GM12878 (cell line): ENCODE data around the gene ZNF668. TPM values are rescaled to one million over a fixed set of nuclear protein-coding genes. Genes with fewer than 3 reads are reported as not detected.

ENCODE experiments used
- ATAC-seq: fragments of 200-7000 bp; cut with Tn5 transposase; 3 replicates; pipeline ENCODE4 v1.9.1; 2020; ENCODE audit warnings: mild to moderate bottlenecking, moderate library complexity
- BruUV-seq: library from RNA; stranded (reverse); fragments of 400-500 nt; replicated peaks from 2 replicates; lab custom pipeline; 2021; lab: Mats Ljungman, UMichigan
- CTCF ChIA-PET: fragments of 300-600 bp; sonication (Branson Sonifier 250); formaldehyde crosslinking; extraction: SDS; loops from one replicate; lab custom pipeline; 2021; ENCODE audit warnings: inconsistent platforms; lab: Yijun Ruan, JAX
- POLR2A ChIA-PET: fragments of 350-600 bp; formaldehyde crosslinking; extraction: SDS; loops from one replicate; lab custom pipeline; 2021; ENCODE audit warnings: inconsistent platforms; lab: Charles Lee
- RAD21 ChIA-PET: fragments of 300-600 bp; sonication (Branson Sonifier 250); formaldehyde crosslinking; loops from one replicate; lab custom pipeline; 2023; ENCODE audit warnings: antibody characterized with exemption; ENCODE audit not compliant: unreplicated experiment; lab: Charles Lee
- SMC1A ChIA-PET: fragments of 300-600 bp; sonication (Branson Sonifier 250); formaldehyde crosslinking; loops from one replicate; lab custom pipeline; 2023; ENCODE audit not compliant: unreplicated experiment, uncharacterized antibody; lab: Charles Lee
- DNase-seq: peaks from one replicate; pipeline ENCODE4 v3.0.0-alpha.2; 2011; ENCODE audit warnings: low read depth, low spot score
- FAIRE-seq: peaks from 3 replicates; lab custom pipeline; 2011; peaks lifted over from hg19 to GRCh38; lab: Jason Lieb, UNC
- H2AFZ ChIP-seq: 2 replicates; pipeline ENCODE4 v1.6.0; 2011; ENCODE audit warnings: low read depth, low read length, control low read depth; ENCODE audit not compliant: control insufficient read depth
- H3K27ac ChIP-seq: 2 replicates; pipeline ENCODE4 v1.5.1; 2011; ENCODE audit warnings: control low read depth; ENCODE audit not compliant: control insufficient read depth, insufficient read depth
- H3K27me3 ChIP-seq, 2 experiments: replicated peaks in 1 of 2; 2 replicates each; pipeline versions ENCODE4 v1.6.0 to v1.6.1; 2011; ENCODE audit warnings: low read length in 1 of 2; ENCODE audit not compliant: control insufficient read depth in 2 of 2, insufficient read depth in 2 of 2
- H3K36me3 ChIP-seq, 2 experiments: 2 replicates each; pipeline ENCODE4 v1.5.1; 2011; ENCODE audit warnings: low read length in 1 of 2; ENCODE audit not compliant: control insufficient read depth in 2 of 2, insufficient read depth in 2 of 2
- H3K4me1 ChIP-seq: 2 replicates; pipeline ENCODE4 v1.6.1; 2011; ENCODE audit warnings: mild to moderate bottlenecking, low read length, moderate library complexity, mixed read lengths; ENCODE audit not compliant: control insufficient read depth, insufficient read depth
- H3K4me2 ChIP-seq: 2 replicates; pipeline ENCODE4 v1.6.0; 2011; ENCODE audit warnings: control low read depth; ENCODE audit not compliant: control insufficient read depth, insufficient read depth
- H3K4me3 ChIP-seq: fragments of 200-600 bp; sonication (generic); 2 replicates; pipeline ENCODE4 v1.5.1; 2016
- H3K79me2 ChIP-seq: 2 replicates; pipeline ENCODE4 v1.6.0; 2011; ENCODE audit warnings: low read length; ENCODE audit not compliant: control insufficient read depth, insufficient read depth
- H3K9ac ChIP-seq: 2 replicates; pipeline ENCODE4 v1.8.0; 2011; ENCODE audit warnings: low read length, control low read depth, mixed read lengths; ENCODE audit not compliant: control insufficient read depth, insufficient read depth
- H3K9me3 ChIP-seq: replicated peaks from 3 replicates; pipeline ENCODE4 v1.5.1; 2011; ENCODE audit warnings: mild to moderate bottlenecking, low read length; ENCODE audit not compliant: control insufficient read depth, insufficient read depth
- H4K20me1 ChIP-seq: 2 replicates; pipeline ENCODE4 v1.6.0; 2011; ENCODE audit not compliant: control insufficient read depth, insufficient read depth
- CHD1 ChIP-seq: IDR thresholded peaks from 2 replicates; pipeline ENCODE4 v1.6.1; 2012; ENCODE audit warnings: low read depth, low read length, improper control_type of control experiment
- DPF2 ChIP-seq: fragments of 450-650 bp; IDR thresholded peaks from 2 replicates; pipeline ENCODE4 v1.6.1; 2017; ENCODE audit warnings: mild to moderate bottlenecking
- HCFC1 ChIP-seq: fragments of 150-350 bp; IDR thresholded peaks from 2 replicates; pipeline ENCODE4 v1.6.1; 2014; ENCODE audit warnings: low read length
- HDAC2 ChIP-seq: fragments of 200-600 bp; sonication (generic); IDR thresholded peaks from 2 replicates; pipeline ENCODE4 v1.6.1; 2017
- HDAC6 ChIP-seq: fragments of 200-600 bp; sonication (generic); IDR thresholded peaks from one replicate; pipeline ENCODE4 v1.8.0; 2017; ENCODE audit warnings: antibody characterized with exemption; ENCODE audit not compliant: unreplicated experiment
- JUND ChIP-seq: IDR thresholded peaks from 2 replicates; pipeline ENCODE4 v1.6.1; 2012; ENCODE audit warnings: low read depth, mild to moderate bottlenecking, low read length, improper control_type of control experiment, moderate library complexity
- KLF5 ChIP-seq: fragments of 450-650 bp; IDR thresholded peaks from 2 replicates; pipeline ENCODE4 v1.6.1; 2014; ENCODE audit warnings: mild to moderate bottlenecking; ENCODE audit not compliant: partially characterized antibody
- NFYB ChIP-seq: IDR thresholded peaks from 2 replicates; pipeline ENCODE4 v1.6.1; 2011; ENCODE audit warnings: low read depth, mild to moderate bottlenecking, low read length, improper control_type of control experiment, moderate library complexity; ENCODE audit not compliant: insufficient read depth
- POLR2A ChIP-seq: IDR thresholded peaks from 2 replicates; pipeline ENCODE4 v1.6.1; 2011; ENCODE audit warnings: low read depth, mild to moderate bottlenecking, low read length
- POLR2AphosphoS2 ChIP-seq: IDR thresholded peaks from 2 replicates; pipeline ENCODE4 v1.6.1; 2011; ENCODE audit warnings: low read depth, mild to moderate bottlenecking, low read length, improper control_type of control experiment, moderate library complexity
- SP1 ChIP-seq: IDR thresholded peaks from one replicate; pipeline ENCODE4 v1.6.1; 2011; ENCODE audit warnings: low read depth, low read length
- SREBF2 ChIP-seq: IDR thresholded peaks from 2 replicates; pipeline ENCODE4 v1.6.1; 2012; ENCODE audit warnings: mild to moderate bottlenecking, low read length
- WGBS: methylation state at CpG from one replicate; pipeline ENCODE4 v1.1.6; 2016; ENCODE audit warnings: low lambda C conversion rate; ENCODE audit not compliant: insufficient replicate concordance, insufficient coverage; ENCODE audit errors: missing lambda C conversion rate; 5-methylcytosine and 5-hydroxymethylcytosine counted together
- in situ Hi-C: fragments of 300-500 bp; cut with MboI; formaldehyde crosslinking; loops from 9 replicates; pipeline ENCODE4 v1.14.3; 2018; ENCODE audit warnings: mixed read lengths
- intact Hi-C: fragments of 100-400 bp; cut with micrococcal nuclease; formaldehyde crosslinking; loops from one replicate; pipeline ENCODE4 v1.14.2; 2022; ENCODE audit not compliant: unreplicated experiment
- polyA plus RNA-seq, 11 experiments: library from polyadenylated mRNA; depleted of rRNA in 4 of 11; unstranded in 6 of 11; stranded (reverse) in 5 of 11; fragments of >200 nt; fragmentation: Nextera tagmentation in 4 of 11; fragmentation: Illumina TruSeq in 1 of 11; extraction: Ambion mirVana in 4 of 11; extraction: Trizol in 1 of 11; gene quantifications; 1 replicate in 1 of 11; 2 replicates in 10 of 11; pipeline versions ENCODE4 v1.2.1 to v1.2.3, GENCODE V29; 2011 to 2016; ENCODE audit warnings: inconsistent platforms in 2 of 11, missing spikeins in 2 of 11, low read depth in 1 of 11
- total RNA-seq, 4 experiments: library from RNA; depleted of rRNA in 3 of 4; stranded (reverse); fragments of >200 nt in 3 of 4; fragmentation: Illumina TruSeq in 1 of 4; extraction: Trizol in 1 of 4; gene quantifications; 2 replicates each; pipeline versions ENCODE4 v1.2.1 to v1.2.3, GENCODE V29; 2013 to 2021
- TF ChIP-seq, protein P1 (sequence below): fragments of 450-650 bp; IDR thresholded peaks from 2 replicates; pipeline ENCODE4 v1.6.1; 2016; ENCODE audit warnings: mild to moderate bottlenecking, moderate library complexity, borderline replicate concordance
- TF ChIP-seq, protein P2 (sequence below): fragments of 450-650 bp; IDR thresholded peaks from 2 replicates; pipeline ENCODE4 v1.6.1; 2017; ENCODE audit warnings: mild to moderate bottlenecking, moderate library complexity

The ZNF668 gene
- total and polyA plus RNA-seq, 10 of the 15 experiments (the other 5 are each of a cell fraction or from before 2014, with no cell fraction given), result 0.05 to 20.7 (median 10.0) TPM; not detected in 1

DNA sequence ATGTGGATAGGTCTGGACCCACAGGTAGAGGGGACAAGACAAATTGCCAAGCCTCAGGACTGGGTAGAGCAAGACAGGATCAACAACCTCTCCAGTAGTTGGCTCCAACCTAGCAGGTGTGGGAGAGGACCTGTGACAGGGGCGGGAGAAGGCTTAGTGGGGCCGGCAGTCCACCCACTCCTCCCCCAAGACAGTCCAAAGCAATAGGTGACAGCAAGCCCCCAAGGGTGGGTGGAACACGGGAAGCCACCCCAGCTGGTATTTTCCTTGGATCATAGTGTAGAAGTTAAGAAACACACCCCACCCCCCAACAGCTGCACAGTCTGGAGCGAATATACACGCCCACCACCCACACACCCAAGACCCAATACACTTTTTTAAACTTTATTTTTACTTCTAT, 44.8 kb downstream of the ZNF668 start:
- intact Hi-C loops (no loop called here), in situ Hi-C loops (no loop called here)
- Histone ChIP-seq H3K9me3 (no peaks in the 10 kb centered on the region), H2AFZ (no peak overlapping the region), H3K27me3 (no peaks in the 10 kb centered on the region), H3K27ac (no peak overlapping the region), H3K79me2 (peaks cover 4% of the 10 kb centered on the region), H3K9ac (no peak overlapping the region), H3K36me3 (no peaks in the 10 kb centered on the region), H3K4me3 (no peak overlapping the region)
- FAIRE-seq (no peak), ATAC-seq (no peak)
- no TSS peak for BruUV-seq
- POLR2A ChIA-PET, result interaction anchor here (0.5 kb wide), 1 partner anchor 381 kb away, joined by 3 read pairs; no protein-coding TSS in a partner anchor
- CTCF ChIA-PET, result interaction anchor here (1.1 kb wide), 1 partner anchor 44 kb away, joined by 3 read pairs; the partner anchor contains the start of genes ZNF646 and ZNF668
- 37% methylated on average over 5 of the region's 5 CpGs for WGBS
- TF ChIP-seq, protein P1, sequence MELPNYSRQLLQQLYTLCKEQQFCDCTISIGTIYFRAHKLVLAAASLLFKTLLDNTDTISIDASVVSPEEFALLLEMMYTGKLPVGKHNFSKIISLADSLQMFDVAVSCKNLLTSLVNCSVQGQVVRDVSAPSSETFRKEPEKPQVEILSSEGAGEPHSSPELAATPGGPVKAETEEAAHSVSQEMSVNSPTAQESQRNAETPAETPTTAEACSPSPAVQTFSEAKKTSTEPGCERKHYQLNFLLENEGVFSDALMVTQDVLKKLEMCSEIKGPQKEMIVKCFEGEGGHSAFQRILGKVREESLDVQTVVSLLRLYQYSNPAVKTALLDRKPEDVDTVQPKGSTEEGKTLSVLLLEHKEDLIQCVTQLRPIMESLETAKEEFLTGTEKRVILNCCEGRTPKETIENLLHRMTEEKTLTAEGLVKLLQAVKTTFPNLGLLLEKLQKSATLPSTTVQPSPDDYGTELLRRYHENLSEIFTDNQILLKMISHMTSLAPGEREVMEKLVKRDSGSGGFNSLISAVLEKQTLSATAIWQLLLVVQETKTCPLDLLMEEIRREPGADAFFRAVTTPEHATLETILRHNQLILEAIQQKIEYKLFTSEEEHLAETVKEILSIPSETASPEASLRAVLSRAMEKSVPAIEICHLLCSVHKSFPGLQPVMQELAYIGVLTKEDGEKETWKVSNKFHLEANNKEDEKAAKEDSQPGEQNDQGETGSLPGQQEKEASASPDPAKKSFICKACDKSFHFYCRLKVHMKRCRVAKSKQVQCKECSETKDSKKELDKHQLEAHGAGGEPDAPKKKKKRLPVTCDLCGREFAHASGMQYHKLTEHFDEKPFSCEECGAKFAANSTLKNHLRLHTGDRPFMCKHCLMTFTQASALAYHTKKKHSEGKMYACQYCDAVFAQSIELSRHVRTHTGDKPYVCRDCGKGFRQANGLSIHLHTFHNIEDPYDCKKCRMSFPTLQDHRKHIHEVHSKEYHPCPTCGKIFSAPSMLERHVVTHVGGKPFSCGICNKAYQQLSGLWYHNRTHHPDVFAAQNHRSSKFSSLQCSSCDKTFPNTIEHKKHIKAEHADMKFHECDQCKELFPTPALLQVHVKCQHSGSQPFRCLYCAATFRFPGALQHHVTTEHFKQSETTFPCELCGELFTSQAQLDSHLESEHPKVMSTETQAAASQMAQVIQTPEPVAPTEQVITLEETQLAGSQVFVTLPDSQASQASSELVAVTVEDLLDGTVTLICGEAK, result no peak
- TF ChIP-seq KLF5 (no peak), JUND (no peak), NFYB (no peak), POLR2AphosphoS2 (no peak), DPF2 (no peak), HDAC6 (no peak), HDAC2 (no peak), POLR2A (no peak), SREBF2 (no peak), HCFC1 (no peak), SP1 (no peak), CHD1 (no peak)
- TF ChIP-seq, protein P2, sequence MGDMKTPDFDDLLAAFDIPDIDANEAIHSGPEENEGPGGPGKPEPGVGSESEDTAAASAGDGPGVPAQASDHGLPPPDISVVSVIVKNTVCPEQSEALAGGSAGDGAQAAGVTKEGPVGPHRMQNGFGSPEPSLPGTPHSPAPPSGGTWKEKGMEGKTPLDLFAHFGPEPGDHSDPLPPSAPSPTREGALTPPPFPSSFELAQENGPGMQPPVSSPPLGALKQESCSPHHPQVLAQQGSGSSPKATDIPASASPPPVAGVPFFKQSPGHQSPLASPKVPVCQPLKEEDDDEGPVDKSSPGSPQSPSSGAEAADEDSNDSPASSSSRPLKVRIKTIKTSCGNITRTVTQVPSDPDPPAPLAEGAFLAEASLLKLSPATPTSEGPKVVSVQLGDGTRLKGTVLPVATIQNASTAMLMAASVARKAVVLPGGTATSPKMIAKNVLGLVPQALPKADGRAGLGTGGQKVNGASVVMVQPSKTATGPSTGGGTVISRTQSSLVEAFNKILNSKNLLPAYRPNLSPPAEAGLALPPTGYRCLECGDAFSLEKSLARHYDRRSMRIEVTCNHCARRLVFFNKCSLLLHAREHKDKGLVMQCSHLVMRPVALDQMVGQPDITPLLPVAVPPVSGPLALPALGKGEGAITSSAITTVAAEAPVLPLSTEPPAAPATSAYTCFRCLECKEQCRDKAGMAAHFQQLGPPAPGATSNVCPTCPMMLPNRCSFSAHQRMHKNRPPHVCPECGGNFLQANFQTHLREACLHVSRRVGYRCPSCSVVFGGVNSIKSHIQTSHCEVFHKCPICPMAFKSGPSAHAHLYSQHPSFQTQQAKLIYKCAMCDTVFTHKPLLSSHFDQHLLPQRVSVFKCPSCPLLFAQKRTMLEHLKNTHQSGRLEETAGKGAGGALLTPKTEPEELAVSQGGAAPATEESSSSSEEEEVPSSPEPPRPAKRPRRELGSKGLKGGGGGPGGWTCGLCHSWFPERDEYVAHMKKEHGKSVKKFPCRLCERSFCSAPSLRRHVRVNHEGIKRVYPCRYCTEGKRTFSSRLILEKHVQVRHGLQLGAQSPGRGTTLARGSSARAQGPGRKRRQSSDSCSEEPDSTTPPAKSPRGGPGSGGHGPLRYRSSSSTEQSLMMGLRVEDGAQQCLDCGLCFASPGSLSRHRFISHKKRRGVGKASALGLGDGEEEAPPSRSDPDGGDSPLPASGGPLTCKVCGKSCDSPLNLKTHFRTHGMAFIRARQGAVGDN, result no peak
- TF ChIP-seq, all 136 proteins: peak for 0
- RAD21 ChIA-PET, result no interaction called here
- H4K20me1 ChIP-seq, result no peaks in the 10 kb centered on the region
- SMC1A ChIA-PET, result no interaction called here
- no peak overlapping the region for H3K4me2 ChIP-seq
- H3K4me1 ChIP-seq, result no peaks in the 10 kb centered on the region; the same call in 1 of the 2 replicates
- no peak for DNase-seq
